Nephron progenitor cell (in vitro differentiated cells): ENCODE measurements around the gene GNG13.

Source experiments
- DNase-seq: peaks from one replicate; pipeline ENCODE4 v3.0.0; 2021
- H3K27ac Mint-ChIP-seq: 2 replicates; pipeline ENCODE4 v1.8.0; 2021; ENCODE audit warnings: mild to moderate bottlenecking, moderate library complexity, mixed read lengths
- H3K27me3 Mint-ChIP-seq: 2 replicates; pipeline ENCODE4 v1.8.0; 2021; ENCODE audit warnings: mild to moderate bottlenecking, low read depth, mixed read lengths; ENCODE audit not compliant: poor library complexity
- H3K36me3 Mint-ChIP-seq: 2 replicates; pipeline ENCODE4 v1.8.0; 2021; ENCODE audit warnings: low read depth, mixed read lengths
- H3K4me1 Mint-ChIP-seq: 2 replicates; pipeline ENCODE4 v1.8.0; 2021; ENCODE audit warnings: mixed read lengths
- H3K4me3 Mint-ChIP-seq: 2 replicates; pipeline ENCODE4 v1.8.0; 2021; ENCODE audit warnings: mild to moderate bottlenecking, moderate library complexity, mixed read lengths
- H3K9me3 Mint-ChIP-seq: 2 replicates; pipeline ENCODE4 v1.8.0; 2021; ENCODE audit warnings: mild to moderate bottlenecking, moderate library complexity, mixed read lengths
- TF ChIP-seq, protein P1 (sequence below): fragments of 200-600 bp; sonication (generic); IDR thresholded peaks from 2 replicates; pipeline ENCODE4 v1.5.0; 2021; ENCODE audit warnings: antibody characterized with exemption

GNG13 gene, protein sequence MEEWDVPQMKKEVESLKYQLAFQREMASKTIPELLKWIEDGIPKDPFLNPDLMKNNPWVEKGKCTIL

DNA sequence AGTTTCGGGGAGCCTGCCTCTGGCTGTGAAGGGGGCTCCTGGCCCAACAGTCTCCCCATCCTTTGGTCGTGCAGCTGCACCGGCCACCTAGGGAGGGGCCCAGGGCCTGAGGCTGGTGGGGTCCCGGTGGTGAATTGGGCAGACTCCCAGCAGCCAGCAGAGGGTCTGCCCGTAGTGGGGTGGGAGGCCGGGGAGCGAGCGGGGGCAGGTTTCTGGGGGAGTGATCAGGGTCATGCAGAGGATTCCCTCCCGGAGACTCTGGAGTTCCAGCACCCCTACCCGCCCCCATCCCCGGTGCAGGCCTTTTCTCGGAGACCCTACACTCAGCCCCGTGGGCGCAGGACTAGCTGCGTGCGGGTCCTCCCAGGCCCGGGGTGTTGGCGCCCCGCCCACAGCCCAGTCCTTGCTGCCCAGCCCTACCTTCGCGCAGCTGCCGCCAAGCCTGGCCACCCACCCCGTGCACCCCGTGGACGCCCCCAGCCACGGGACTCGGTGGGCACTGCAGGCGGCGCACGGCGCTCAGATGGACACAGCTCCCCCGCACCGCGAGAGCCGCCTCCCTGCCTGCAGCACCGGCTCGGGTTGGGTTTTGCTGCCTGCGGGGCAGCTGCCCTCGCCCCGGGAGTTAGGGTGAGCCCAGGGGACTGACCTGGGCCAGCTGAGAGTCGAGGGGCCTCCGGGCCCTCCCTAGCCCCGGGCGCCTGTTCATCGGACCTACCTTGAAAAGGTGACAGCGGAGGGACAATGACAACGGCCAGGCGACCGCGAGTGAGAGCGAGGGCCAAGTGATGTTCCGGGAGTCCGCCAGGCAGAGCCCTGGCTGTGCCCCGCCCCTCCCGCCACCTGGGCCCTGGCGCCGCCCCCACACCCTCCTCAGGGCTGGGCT is at the start of gene GNG13:
GNG13 (minus strand) TSS at position 787 of the 886 bp plus-strand sequence. CDS start 1,657 bp downstream, outside the sequence.
- Mint-ChIP-seq H3K9me3 (no peaks in the 10 kb centered on the region), H3K4me3 (no peak within 1 kb of the TSS), H3K4me1 (peaks cover 17% of the 10 kb centered on the region), H3K27me3 (peaks cover 44% of the 10 kb centered on the region), H3K27ac (no peak within 1 kb of the TSS), H3K36me3 (peaks cover 8% of the 10 kb centered on the region)
- peak; percentile 70 for DNase-seq
- TF ChIP-seq, protein P1, sequence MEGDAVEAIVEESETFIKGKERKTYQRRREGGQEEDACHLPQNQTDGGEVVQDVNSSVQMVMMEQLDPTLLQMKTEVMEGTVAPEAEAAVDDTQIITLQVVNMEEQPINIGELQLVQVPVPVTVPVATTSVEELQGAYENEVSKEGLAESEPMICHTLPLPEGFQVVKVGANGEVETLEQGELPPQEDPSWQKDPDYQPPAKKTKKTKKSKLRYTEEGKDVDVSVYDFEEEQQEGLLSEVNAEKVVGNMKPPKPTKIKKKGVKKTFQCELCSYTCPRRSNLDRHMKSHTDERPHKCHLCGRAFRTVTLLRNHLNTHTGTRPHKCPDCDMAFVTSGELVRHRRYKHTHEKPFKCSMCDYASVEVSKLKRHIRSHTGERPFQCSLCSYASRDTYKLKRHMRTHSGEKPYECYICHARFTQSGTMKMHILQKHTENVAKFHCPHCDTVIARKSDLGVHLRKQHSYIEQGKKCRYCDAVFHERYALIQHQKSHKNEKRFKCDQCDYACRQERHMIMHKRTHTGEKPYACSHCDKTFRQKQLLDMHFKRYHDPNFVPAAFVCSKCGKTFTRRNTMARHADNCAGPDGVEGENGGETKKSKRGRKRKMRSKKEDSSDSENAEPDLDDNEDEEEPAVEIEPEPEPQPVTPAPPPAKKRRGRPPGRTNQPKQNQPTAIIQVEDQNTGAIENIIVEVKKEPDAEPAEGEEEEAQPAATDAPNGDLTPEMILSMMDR: no peak

DNA sequence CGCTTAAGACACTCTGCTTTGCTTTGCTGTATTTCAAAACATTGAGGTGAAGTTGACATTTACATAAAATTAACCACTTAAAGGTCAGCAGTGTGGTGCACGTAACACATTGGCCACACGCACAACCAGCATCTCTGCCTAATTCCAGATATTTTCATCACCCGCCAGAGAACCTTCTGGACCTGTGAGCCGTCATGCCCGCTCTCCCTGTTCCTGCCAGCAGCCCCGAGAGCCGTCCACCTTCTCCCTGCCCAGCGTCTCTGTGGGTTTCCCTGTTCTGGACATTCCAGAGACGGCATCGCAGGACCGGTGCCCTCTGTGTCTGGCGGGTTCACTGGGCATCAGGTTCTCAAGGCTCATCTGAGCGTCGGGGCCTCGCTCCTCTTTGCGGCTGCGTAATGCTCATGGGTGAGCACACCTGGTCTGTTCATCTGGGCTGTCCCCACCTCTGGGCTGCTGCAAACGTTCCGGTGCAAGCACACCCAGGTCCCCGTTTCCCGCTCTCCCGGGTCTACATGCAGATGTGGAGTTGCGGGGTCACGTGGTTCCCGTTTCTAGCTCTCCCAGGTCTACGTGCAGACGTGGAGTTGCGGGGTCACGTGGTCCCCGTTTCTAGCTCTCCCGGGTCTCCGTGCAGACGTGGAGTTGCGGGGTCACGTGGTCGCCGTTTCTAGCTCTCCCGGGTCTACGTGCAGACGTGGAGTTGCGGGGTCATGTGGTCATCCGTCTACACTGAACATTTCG is 48.1 kb upstream of the GNG13 start:
- Mint-ChIP-seq H3K36me3 (peaks cover 32% of the 10 kb centered on the region), H3K27ac (no peak overlapping the region), H3K27me3 (peaks cover 15% of the 10 kb centered on the region), H3K4me1 (peaks cover 15% of the 10 kb centered on the region), H3K9me3 (peaks cover 69% of the 10 kb centered on the region), H3K4me3 (no peak overlapping the region)
- DNase-seq: no peak
- TF ChIP-seq, protein P1: no peak

DNA sequence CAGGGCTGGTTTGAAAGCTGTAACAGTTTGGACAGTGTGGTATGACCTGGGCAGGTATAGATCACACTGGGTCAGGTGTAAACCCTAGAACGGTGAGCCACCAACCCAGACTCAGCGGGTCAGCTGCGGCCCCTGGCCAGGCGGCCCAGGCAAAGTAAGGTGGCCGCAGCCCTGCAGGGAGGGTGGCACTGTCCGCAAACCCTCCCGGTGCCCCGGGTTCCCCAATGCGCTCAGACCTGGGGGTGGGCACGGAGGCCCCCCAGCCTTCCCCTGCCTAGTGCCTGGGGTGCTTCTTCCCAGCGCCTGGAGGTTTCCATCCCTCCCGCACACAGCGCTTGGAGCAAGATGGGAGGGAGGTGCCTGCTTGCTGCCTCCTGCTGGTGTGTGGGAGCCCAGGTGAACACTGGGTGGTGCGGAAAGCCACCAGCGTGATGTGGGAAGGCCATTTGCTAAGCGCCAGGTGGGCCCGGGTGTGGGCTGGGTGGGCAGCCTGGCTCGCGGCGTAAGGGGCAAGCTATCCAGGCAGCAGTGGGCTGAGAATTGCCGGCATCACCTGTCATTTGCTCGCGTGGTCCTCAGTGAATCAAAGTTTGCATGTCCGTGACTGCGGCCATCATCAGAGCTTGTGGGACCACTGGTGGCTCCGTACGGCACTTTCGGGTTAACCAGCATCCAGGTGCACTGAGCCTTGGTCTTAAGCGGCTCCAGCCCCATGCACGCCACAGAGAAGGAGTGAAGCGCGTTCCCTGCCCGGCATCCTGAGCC is 47.3 kb upstream of the GNG13 start:
- Mint-ChIP-seq H3K4me1 (peaks cover 18% of the 10 kb centered on the region), H3K36me3 (peaks cover 27% of the 10 kb centered on the region), H3K9me3 (peaks cover 64% of the 10 kb centered on the region), H3K27me3 (peaks cover 15% of the 10 kb centered on the region), H3K27ac (no peak overlapping the region), H3K4me3 (no peak overlapping the region)
- TF ChIP-seq, protein P1: no peak
- no peak for DNase-seq

DNA sequence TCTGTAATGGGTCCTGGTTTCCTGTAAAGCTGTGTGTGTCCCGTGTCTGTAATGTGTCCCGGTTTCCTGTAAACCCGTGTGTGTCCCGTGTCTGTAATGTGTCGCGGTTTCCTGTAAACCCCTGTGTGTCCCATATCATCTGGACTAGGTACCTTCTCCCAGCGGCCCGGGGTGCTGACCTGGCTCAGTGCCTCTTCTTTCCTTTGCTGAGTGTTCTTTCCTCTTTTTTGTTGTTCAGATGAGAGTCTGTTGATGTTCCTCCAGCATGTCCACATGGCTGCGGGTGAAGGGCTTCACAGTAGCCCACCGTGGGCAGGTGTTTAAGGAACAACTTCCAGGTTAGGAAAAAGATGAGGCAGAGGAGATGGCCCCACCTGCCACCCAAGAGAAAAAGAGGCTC is 46.6 kb upstream of the GNG13 start:
- DNase-seq: no peak
- peaks cover 15% of the 10 kb centered on the region for H3K27me3 Mint-ChIP-seq
- peaks cover 62% of the 10 kb centered on the region for H3K9me3 Mint-ChIP-seq
- H3K27ac Mint-ChIP-seq: no peak overlapping the region
- peaks cover 24% of the 10 kb centered on the region for H3K4me1 Mint-ChIP-seq
- H3K4me3 Mint-ChIP-seq: no peak overlapping the region
- TF ChIP-seq, protein P1: no peak
- peaks cover 27% of the 10 kb centered on the region for H3K36me3 Mint-ChIP-seq

DNA sequence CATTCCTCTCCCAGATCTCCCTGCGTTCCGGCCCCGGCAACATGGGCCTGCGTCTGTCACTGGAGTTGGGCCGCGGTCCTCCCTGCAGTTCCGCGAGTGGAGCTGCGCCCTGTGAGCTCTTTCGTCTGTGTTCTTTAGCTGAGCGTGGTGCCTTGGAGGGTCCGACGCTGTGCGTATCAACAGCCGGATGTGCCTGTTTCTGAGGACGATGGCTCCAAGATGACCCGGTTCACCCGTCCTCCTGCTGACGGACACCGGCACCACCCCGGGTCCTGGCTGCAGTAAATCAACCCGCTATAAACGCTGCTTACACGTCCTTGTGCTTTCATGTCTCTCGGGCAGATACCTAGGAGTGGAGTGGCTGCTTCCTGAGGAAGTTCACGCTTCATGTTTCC is 44.8 kb upstream of the GNG13 start:
- Mint-ChIP-seq H3K4me3 (no peak overlapping the region), H3K27me3 (peaks cover 12% of the 10 kb centered on the region), H3K9me3 (peaks cover 48% of the 10 kb centered on the region), H3K27ac (peak overlapping the region; percentile 23), H3K4me1 (peaks cover 32% of the 10 kb centered on the region), H3K36me3 (peaks cover 20% of the 10 kb centered on the region)
- no peak for DNase-seq
- TF ChIP-seq, protein P1: no peak
